PFSK-1 (cell line): ENCODE measurements around the gene CYB561D2.

Source experiments
- FOXP2 ChIP-seq: optimal IDR thresholded peaks from 2 replicates; pipeline ENCODE3; 2011; ENCODE audit warnings: borderline replicate concordance, control low read depth, inconsistent platforms; ENCODE audit not compliant: insufficient read depth; ENCODE audit errors: extremely low read length, extremely low read depth
- POLR2AphosphoS5 ChIP-seq: IDR thresholded peaks from 2 replicates; pipeline ENCODE4 v1.6.1; 2012; ENCODE audit warnings: low read depth, mild to moderate bottlenecking, control low read depth, low read length, moderate library complexity
- REST ChIP-seq, 2 experiments: IDR thresholded peaks; 2 replicates each; pipeline versions ENCODE4 v1.6.1 to v1.8.0; 2011 to 2012; ENCODE audit warnings: low read depth in 2 of 2, low read length in 2 of 2, control low read depth in 1 of 2, inconsistent platforms in 1 of 2, mild to moderate bottlenecking in 1 of 2, moderate library complexity in 1 of 2; ENCODE audit not compliant: insufficient read depth in 1 of 2
- SIN3A ChIP-seq: IDR thresholded peaks from 2 replicates; pipeline ENCODE4 v1.6.1; 2012; ENCODE audit warnings: mild to moderate bottlenecking, low read length, moderate library complexity, borderline replicate concordance; ENCODE audit not compliant: insufficient read depth
- TAF1 ChIP-seq: IDR thresholded peaks from 2 replicates; pipeline ENCODE4 v1.6.1; 2012; ENCODE audit warnings: low read length, control low read depth, borderline replicate concordance; ENCODE audit not compliant: insufficient read depth

CYB561D2 gene

GRCh38 chr3:50390508-50391224 is 40.0 kb downstream of the CYB561D2 start:
- TF ChIP-seq REST (IDR thresholded peaks at IDR 0.05; ENCODE audit: insufficient read depth in 1 of 2, low read depth in 2 of 2, low read length in 2 of 2) (no peak), FOXP2 (no peak), TAF1 (no peak), SIN3A (no peak), POLR2AphosphoS5 (no peak)

- TF ChIP-seq TAF1 (no peak), FOXP2 (no peak), REST (IDR thresholded peaks at IDR 0.05; ENCODE audit: insufficient read depth in 1 of 2, low read depth in 2 of 2, low read length in 2 of 2) (no peak), POLR2AphosphoS5 (no peak), SIN3A (no peak)
These were observed 41.5 kb downstream of the CYB561D2 start for GRCh38 chr3:50392101-50392715.

GRCh38 chr3:50393061-50393460 is 42.4 kb downstream of the CYB561D2 start:
- TF ChIP-seq FOXP2 = no peak
- TF ChIP-seq REST (IDR thresholded peaks at IDR 0.05; ENCODE audit: insufficient read depth in 1 of 2, low read depth in 2 of 2, low read length in 2 of 2) = no peak

- TF ChIP-seq REST (IDR thresholded peaks at IDR 0.05; ENCODE audit: insufficient read depth in 1 of 2, low read depth in 2 of 2, low read length in 2 of 2) (no peak), POLR2AphosphoS5 (no peak)
These were observed 44.6 kb downstream of the CYB561D2 start for GRCh38 chr3:50395070-50395860.
